RWPE2 (cell line): Measurements from ENCODE around the gene GJC3.
"Not testable (repeated sequence)": the region's sequence is repeated elsewhere in the genome, so short reads cannot be mapped to it uniquely, and the experiment has no call there.

Experiments
- ATAC-seq: fragments of 200-7000 bp; cut with Tn5 transposase; 3 replicates; pipeline ENCODE4 v1.9.1; 2021; ENCODE audit warnings: low read depth
- DNase-seq: peaks from one replicate; pipeline ENCODE4 v3.0.0-alpha.2; 2020; ENCODE audit warnings: low spot score
- H3K27ac ChIP-seq: fragments of 450-650 bp; 2 replicates; pipeline ENCODE4 v1.5.1; 2017; ENCODE audit warnings: mild to moderate bottlenecking; ENCODE audit not compliant: poor library complexity, severe bottlenecking
- H3K27me3 ChIP-seq: fragments of 250-450 bp; sonication (Bioruptor Pico); 2 replicates; pipeline ENCODE4 v1.5.1; 2021; ENCODE audit warnings: mild to moderate bottlenecking, moderate library complexity; ENCODE audit not compliant: insufficient read depth, poor library complexity, severe bottlenecking
- H3K36me3 ChIP-seq: fragments of 250-450 bp; sonication (Bioruptor Pico); 2 replicates; pipeline ENCODE4 v1.5.1; 2020; ENCODE audit warnings: low read depth, mild to moderate bottlenecking, moderate library complexity
- H3K4me1 ChIP-seq: fragments of 250-450 bp; sonication (Bioruptor Pico); 2 replicates; pipeline ENCODE4 v1.5.1; 2021; ENCODE audit warnings: mild to moderate bottlenecking, moderate library complexity; ENCODE audit not compliant: insufficient read depth, poor library complexity, severe bottlenecking
- H3K4me3 ChIP-seq: fragments of 250-450 bp; sonication (Bioruptor Pico); 2 replicates; pipeline ENCODE4 v1.5.1; 2021; ENCODE audit warnings: mild to moderate bottlenecking, moderate library complexity; ENCODE audit not compliant: severe bottlenecking
- H3K9me3 ChIP-seq: fragments of 250-450 bp; sonication (Bioruptor Pico); 2 replicates; pipeline ENCODE4 v1.5.1; 2021; ENCODE audit warnings: mild to moderate bottlenecking, moderate library complexity; ENCODE audit not compliant: severe bottlenecking
- CTCF ChIP-seq: fragments of 450-650 bp; IDR thresholded peaks from one replicate; pipeline ENCODE4 v1.5.1; 2017; ENCODE audit warnings: mild to moderate bottlenecking, moderate library complexity; ENCODE audit not compliant: poor library complexity, severe bottlenecking

Gene GJC3

GRCh38 chr7:99971242-99971641, 41.8 kb upstream of the GJC3 start:
- Histone ChIP-seq H3K4me3 (no peak overlapping the region), H3K4me1 (no peaks in the 10 kb centered on the region), H3K27ac (no peak overlapping the region), H3K36me3 (no peaks in the 10 kb centered on the region), H3K27me3 (no peaks in the 10 kb centered on the region), H3K9me3 (no peaks in the 10 kb centered on the region)
- no peak for ATAC-seq
- TF ChIP-seq CTCF: no peak
- DNase-seq: no peak

GRCh38 chr7:99969813-99970212, 40.4 kb upstream of the GJC3 start:
- H3K4me3 ChIP-seq, DNase-seq, H3K27me3 ChIP-seq, H3K36me3 ChIP-seq, ATAC-seq, H3K4me1 ChIP-seq, H3K27ac ChIP-seq, H3K9me3 ChIP-seq: not testable (repeated sequence)

GRCh38 chr7:99969298-99969697, 39.9 kb upstream of the GJC3 start:
- no peak for ATAC-seq
- TF ChIP-seq CTCF: no peak
- H3K4me1 ChIP-seq: no peaks in the 10 kb centered on the region
- no peak overlapping the region for H3K4me3 ChIP-seq
- H3K9me3 ChIP-seq: no peaks in the 10 kb centered on the region
- no peaks in the 10 kb centered on the region for H3K27me3 ChIP-seq
- no peak overlapping the region for H3K27ac ChIP-seq
- no peak for DNase-seq
- H3K36me3 ChIP-seq: no peaks in the 10 kb centered on the region

- no peak for DNase-seq
- no peak overlapping the region for H3K27ac ChIP-seq
- H3K4me1 ChIP-seq: peaks cover 5% of the 10 kb centered on the region
- H3K4me3 ChIP-seq: no peak overlapping the region
- no peaks in the 10 kb centered on the region for H3K36me3 ChIP-seq
- no peak for TF ChIP-seq CTCF
- peaks cover 39% of the 10 kb centered on the region for H3K27me3 ChIP-seq
- ATAC-seq: no peak
- H3K9me3 ChIP-seq: no peaks in the 10 kb centered on the region
These were observed 29.3 kb upstream of the GJC3 start for GRCh38 chr7:99958564-99959227.

GRCh38 chr7:99955247-99955646, 25.8 kb upstream of the GJC3 start:
- Histone ChIP-seq H3K9me3 (no peaks in the 10 kb centered on the region), H3K27me3 (peaks cover 9% of the 10 kb centered on the region), H3K4me1 (peaks cover 8% of the 10 kb centered on the region), H3K4me3 (no peak overlapping the region), H3K36me3 (no peaks in the 10 kb centered on the region), H3K27ac (no peak overlapping the region)
- TF ChIP-seq CTCF: no peak
- no peak for DNase-seq
- ATAC-seq: peak; percentile 66

GRCh38 chr7:99954643-99955042, 25.2 kb upstream of the GJC3 start:
- not testable (repeated sequence) for H3K4me3 ChIP-seq, ATAC-seq

More at GRCh38 chr7:99954643-99955042, 25.2 kb upstream of the GJC3 start:
- not testable (repeated sequence) for H3K27ac ChIP-seq, H3K36me3 ChIP-seq, DNase-seq, H3K27me3 ChIP-seq, H3K9me3 ChIP-seq, H3K4me1 ChIP-seq
